Adrenal gland (tissue), 12 donors: ENCODE results near the gene PNPO. TPM values are rescaled to one million over a fixed set of nuclear protein-coding genes. Genes with fewer than 3 reads are reported as not detected.

Source experiments
- DNase-seq, 7 donors: peaks; one replicate each; pipeline ENCODE4 v3.0.0-alpha.2; 2019 to 2020
- H3K27ac ChIP-seq, 5 donors: fragments of 200-600 bp; sonication (generic) in 4 of 5; 1 replicate in 3 of 5; 2 replicates in 2 of 5; pipeline versions ENCODE4 v1.5.1 to v1.8.0; 2016 to 2020; ENCODE audit warnings: mild to moderate bottlenecking in 1 of 5
- H3K27me3 ChIP-seq: fragments of 200-600 bp; 2 replicates; pipeline ENCODE4 v1.8.0; 2021
- H3K36me3 ChIP-seq, 2 donors: fragments of 200-600 bp; replicated peaks in 1 of 2; 1 replicate in 1 of 2; 2 replicates in 1 of 2; pipeline versions ENCODE4 v1.5.1 to v1.8.0; 2018 to 2022
- H3K4me1 ChIP-seq, 2 donors: fragments of 200-600 bp; replicated peaks in 1 of 2; 1 replicate in 1 of 2; 2 replicates in 1 of 2; pipeline versions ENCODE4 v1.5.1 to v1.8.0; 2018 to 2021
- H3K4me3 ChIP-seq, 4 donors: fragments of 200-600 bp; sonication (generic) in 3 of 4; one replicate each; pipeline ENCODE4 v1.5.1; 2016 to 2018
- H3K9me3 ChIP-seq, 3 donors: fragments of 200-600 bp; sonication (generic) in 1 of 3; replicated peaks in 1 of 3; 1 replicate in 2 of 3; 2 replicates in 1 of 3; pipeline versions ENCODE4 v1.5.1 to v1.8.0; 2016 to 2021
- CTCF ChIP-seq, 6 experiments: fragments of 450-650 bp in 4 of 6; fragments of 200-600 bp in 2 of 6; sonication (generic) in 1 of 6; IDR thresholded peaks; 1 replicate in 5 of 6; 2 replicates in 1 of 6; pipeline versions ENCODE4 v1.5.1 to v1.8.0; 2016 to 2021; ENCODE audit warnings: antibody characterized with exemption in 6 of 6, mild to moderate bottlenecking in 2 of 6, moderate library complexity in 1 of 6
- POLR2A ChIP-seq, 2 donors: fragments of 450-650 bp; IDR thresholded peaks; one replicate each; pipeline ENCODE4 v1.6.1; 2017; ENCODE audit warnings: antibody characterized with exemption in 2 of 2, mild to moderate bottlenecking in 2 of 2, moderate library complexity in 1 of 2
- WGBS, 4 donors: extraction: QIAGEN DNeasy Blood & Tissue Kit in 2 of 4; methylation state at CpG; one replicate each; pipeline versions ENCODE4 v1.1.5 to v1.1.7; 2013 to 2017; 5-methylcytosine and 5-hydroxymethylcytosine counted together
- intact Hi-C, 2 donors: fragments of 100-400 bp; cut with DNase I; formaldehyde crosslinking; loops; one replicate each; pipeline versions ENCODE4 v1.14.1 to v1.15.0; 2022 to 2023
- polyA plus RNA-seq, 3 donors: library from polyadenylated mRNA; stranded (reverse); fragments of 200-250 nt in 2 of 3; fragments of 350-450 nt in 1 of 3; fragmentation: Illumina TruSeq in 1 of 3; extraction: RNeasy Lipid Tissue Mini Kit (QIAGEN cat#74804) in 1 of 3; gene quantifications; one replicate each; pipeline ENCODE4 v1.2.3, GENCODE V29; 2013 to 2014
- total RNA-seq, 9 donors: library from RNA; depleted of rRNA in 4 of 9; stranded (reverse); fragments of >200 nt in 4 of 9; fragments of 120-200 nt in 1 of 9; fragmentation: NEBNext Ultra II Directional in 1 of 9; extraction: Animal tissue kit (Norgen Biotek cat#: 25700) in 1 of 9; gene quantifications; one replicate each; pipeline versions ENCODE4 v1.1.0 to v1.2.4, GENCODE V29; 2013 to 2023
- donor health status: healthy with polysubstance abuse.
- donor health status: Bipolar disorder and iron deficiency.
- donor health status: DM: yes; HTN: yes; CAD: no.
- donor health status: DM: no; HTN: no; CAD: no.
- donor health status: DM: no; HTN: no; CAD: no.
- donor health status: DM: yes; HTN: yes; CAD: no.

PNPO gene
- total and polyA plus RNA-seq, 12 donors, result 19.7 to 91.5 (median 52.4) TPM

GRCh38 chr17:47959825-47960655 lies 18.7 kb downstream of the PNPO start:
- WGBS, 4 donors, result 55 to 85% (median 76%) methylated on average over 4 to 8 of the region's 8 CpGs
- DNase-seq, result no peak
- Histone ChIP-seq H3K9me3 (no peaks in the 10 kb centered on the region), H3K4me3 (no peak overlapping the region), H3K4me1 (no peaks in the 10 kb centered on the region), H3K27ac (no peak overlapping the region), H3K36me3 (no peaks in the 10 kb centered on the region), H3K27me3 (no peaks in the 10 kb centered on the region)
- intact Hi-C loops, result loop anchor here (5.0 to 10.0 kb wide), 3 partner anchors 55 to 123 kb away; no protein-coding TSS in a partner anchor
- TF ChIP-seq POLR2A (IDR thresholded peaks at IDR 0.05) (no peak), CTCF (IDR thresholded peaks at IDR 0.05) (no peak)

GRCh38 chr17:47961406-47961805 lies 20.0 kb downstream of the PNPO start:
- no peak for DNase-seq
- intact Hi-C loops, result loop anchor here in 1 of 2 donors (5.0 kb wide), 1 partner anchor 124 kb away; no protein-coding TSS in a partner anchor
- Histone ChIP-seq H3K4me3 (no peak overlapping the region), H3K27me3 (no peaks in the 10 kb centered on the region), H3K9me3 (no peaks in the 10 kb centered on the region), H3K36me3 (no peaks in the 10 kb centered on the region), H3K4me1 (no peaks in the 10 kb centered on the region), H3K27ac (no peak overlapping the region)
- 84 to 88% (median 87%) methylated on average over 6 of the region's 6 CpGs for WGBS, 4 donors
- TF ChIP-seq POLR2A (IDR thresholded peaks at IDR 0.05), result no peak
- TF ChIP-seq CTCF (IDR thresholded peaks at IDR 0.05), result no peak

DNA sequence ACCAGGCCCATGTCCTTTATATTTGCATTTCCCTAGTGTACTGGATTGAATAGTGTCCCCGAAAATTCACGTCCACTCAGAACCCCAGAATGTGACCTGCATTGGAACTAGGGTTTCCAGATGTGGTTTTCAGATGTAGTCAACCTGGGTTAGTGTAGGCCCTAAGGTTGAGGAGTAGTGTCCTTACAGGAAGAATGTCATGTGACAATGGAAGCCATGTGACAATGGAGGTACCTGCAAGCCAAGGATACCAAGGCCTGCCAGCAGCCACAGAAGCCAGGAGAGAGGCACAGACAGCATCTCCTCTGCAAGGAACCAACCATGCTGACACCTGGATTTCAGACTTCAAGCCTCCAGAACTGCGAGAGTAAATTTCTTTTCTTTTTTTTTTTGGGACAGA lies 21.5 kb downstream of the PNPO start:
- intact Hi-C loops, result loop anchor here in 1 of 2 donors (5.0 kb wide), 1 partner anchor 126 kb away; no protein-coding TSS in a partner anchor
- DNase-seq, result no peak
- no peaks in the 10 kb centered on the region for H3K27me3 ChIP-seq
- peaks cover 0 to 3% of the 10 kb centered on the region in 2 donors for H3K4me1 ChIP-seq
- no peak overlapping the region for H3K4me3 ChIP-seq
- no peak for TF ChIP-seq CTCF (IDR thresholded peaks at IDR 0.05)
- TF ChIP-seq POLR2A (IDR thresholded peaks at IDR 0.05), result no peak
- H3K27ac ChIP-seq, result no peak overlapping the region
- no peaks in the 10 kb centered on the region for H3K9me3 ChIP-seq
- WGBS, 4 donors, result 78 to 96% (median 92%) methylated on average over 3 of the region's 3 CpGs
- no peaks in the 10 kb centered on the region for H3K36me3 ChIP-seq

GRCh38 chr17:47964856-47965255 lies 23.5 kb downstream of the PNPO start:
- intact Hi-C loops, result loop anchor here (5.0 kb wide), 2 partner anchors 123 to 128 kb away; partner anchors contain the start of gene SCRN2 (in 1 of the 2)
- Histone ChIP-seq H3K9me3 (no peaks in the 10 kb centered on the region), H3K4me1 (peaks cover 0 to 7% of the 10 kb centered on the region in 2 donors), H3K36me3 (no peaks in the 10 kb centered on the region), H3K4me3 (no peak overlapping the region), H3K27me3 (no peaks in the 10 kb centered on the region), H3K27ac (no peak overlapping the region)
- 94 to 99% (median 96%) methylated on average over 5 of the region's 5 CpGs for WGBS, 4 donors
- TF ChIP-seq POLR2A (IDR thresholded peaks at IDR 0.05) (no peak), CTCF (IDR thresholded peaks at IDR 0.05) (no peak)
- DNase-seq, result no peak
